HepG2 (cell line): ENCODE measurements around the gene ETF1. TPM values are rescaled to one million over a fixed set of nuclear protein-coding genes. Genes with fewer than 3 reads are reported as not detected.
A peak's percentile ranks its signal among the peaks of the same experiment; 100 is the strongest.

Source experiments
- DPF2 ChIP-seq: sonication (generic); formaldehyde crosslinking; IDR thresholded peaks from 2 replicates; pipeline ENCODE4 v1.4.0; 2020; ENCODE audit warnings: mild to moderate bottlenecking, low read depth, missing genetic modification reagents, borderline replicate concordance
- HNRNPLL ChIP-seq: fragments of 200-400 bp; formaldehyde crosslinking; IDR thresholded peaks from 2 replicates; pipeline ENCODE4 v1.6.1; 2017; ENCODE audit warnings: mild to moderate bottlenecking, low read depth, low read length; ENCODE audit not compliant: poor library complexity, severe bottlenecking
- JUNB ChIP-seq: sonication (generic); formaldehyde crosslinking; IDR thresholded peaks from 2 replicates; pipeline ENCODE4 v1.8.0; 2022; ENCODE audit warnings: missing genetic modification reagents, mild to moderate bottlenecking, borderline replicate concordance
- MAZ ChIP-seq, 2 experiments: sonication (generic) in 1 of 2; formaldehyde crosslinking in 1 of 2; IDR thresholded peaks; 2 replicates each; pipeline versions ENCODE4 v1.5.0 to v1.6.1; 2012 to 2020; ENCODE audit warnings: low read depth in 2 of 2, mild to moderate bottlenecking in 2 of 2, borderline replicate concordance in 1 of 2, improper control_type of control experiment in 1 of 2, low read length in 1 of 2, missing genetic modification reagents in 1 of 2, moderate library complexity in 1 of 2
- NFIB ChIP-seq: sonication (generic); formaldehyde crosslinking; IDR thresholded peaks from 2 replicates; pipeline ENCODE4 v1.9.0; 2021; ENCODE audit warnings: missing genetic modification reagents, mild to moderate bottlenecking, borderline replicate concordance
- PHB2 ChIP-seq: fragments of 450-650 bp; IDR thresholded peaks from 2 replicates; pipeline ENCODE4 v1.6.1; 2018; ENCODE audit not compliant: partially characterized antibody
- PREB ChIP-seq: sonication (generic); formaldehyde crosslinking; IDR thresholded peaks from 2 replicates; pipeline ENCODE4 v1.4.0; 2020; ENCODE audit warnings: missing genetic modification reagents
- REST ChIP-seq, 2 experiments: IDR thresholded peaks; 2 replicates each; pipeline ENCODE4 v1.6.1; 2011 to 2012; ENCODE audit warnings: low read length in 2 of 2, borderline replicate concordance in 1 of 2, low read depth in 1 of 2, mild to moderate bottlenecking in 1 of 2, moderate library complexity in 1 of 2
- SCMH1 ChIP-seq: sonication (generic); formaldehyde crosslinking; IDR thresholded peaks from 2 replicates; pipeline ENCODE4 v1.9.0; 2021; ENCODE audit warnings: missing genetic modification reagents, mild to moderate bottlenecking, borderline replicate concordance
- SNRNP70 ChIP-seq: fragments of 200-400 bp; formaldehyde crosslinking; IDR thresholded peaks from 2 replicates; pipeline ENCODE4 v1.6.1; 2017; ENCODE audit warnings: mild to moderate bottlenecking, low read depth, low read length, moderate library complexity
- SP1 ChIP-seq, 2 experiments: fragments of 450-650 bp in 1 of 2; sonication (generic) in 1 of 2; formaldehyde crosslinking in 1 of 2; IDR thresholded peaks; 2 replicates each; pipeline versions ENCODE4 v1.4.0 to v1.6.1; 2016 to 2020; ENCODE audit warnings: missing genetic modification reagents in 1 of 2
- TCF12 ChIP-seq, 2 experiments: fragments of 450-650 bp in 1 of 2; sonication (generic) in 1 of 2; formaldehyde crosslinking in 1 of 2; IDR thresholded peaks; 2 replicates each; pipeline versions ENCODE4 v1.6.1 to v1.8.0; 2017 to 2022; ENCODE audit warnings: antibody characterized with exemption in 1 of 2, mild to moderate bottlenecking in 1 of 2, missing genetic modification reagents in 1 of 2, moderate library complexity in 1 of 2
- ZFP36L1 ChIP-seq: sonication (generic); formaldehyde crosslinking; IDR thresholded peaks from 2 replicates; pipeline ENCODE4 v1.8.0; 2022; ENCODE audit warnings: mild to moderate bottlenecking, missing genetic modification reagents, moderate library complexity
- ZNF609 ChIP-seq: sonication (generic); formaldehyde crosslinking; IDR thresholded peaks from 2 replicates; pipeline ENCODE4 v1.4.0; 2020; ENCODE audit warnings: mild to moderate bottlenecking, missing genetic modification reagents, borderline replicate concordance
- polyA plus RNA-seq, 8 experiments: library from polyadenylated mRNA; depleted of rRNA in 3 of 8; stranded (reverse) in 7 of 8; unstranded in 1 of 8; fragments of >200 nt; fragmentation: Illumina TruSeq in 4 of 8; extraction: Trizol in 4 of 8; gene quantifications; 2 replicates each; pipeline versions ENCODE4 v1.2.1 to v1.2.3, GENCODE V29; 2011 to 2016; ENCODE audit warnings: low read depth in 4 of 8, missing spikeins in 1 of 8, mixed read lengths in 1 of 8; ENCODE audit not compliant: insufficient read depth in 1 of 8
- total RNA-seq, 5 experiments: library from RNA; depleted of rRNA; stranded (reverse); fragments of >200 nt; fragmentation: Illumina TruSeq; extraction: Trizol; gene quantifications; 2 replicates each; pipeline ENCODE4 v1.2.3, GENCODE V29; 2016; ENCODE audit warnings: low read depth in 1 of 5

ETF1 gene
- total and polyA plus RNA-seq, 2 of the 13 experiments (the other 11 are each of a cell fraction or from before 2014, with no cell fraction given), result 52.1 to 184 TPM

- TF ChIP-seq DPF2 (CRISPR knock-in tag), result no peak
- no peak for TF ChIP-seq SCMH1 (CRISPR knock-in tag)
- TF ChIP-seq REST (IDR thresholded peaks at IDR 0.05; ENCODE audit: borderline replicate concordance in 1 of 2, low read depth in 1 of 2, low read length in 2 of 2), result no peak
- TF ChIP-seq NFIB (CRISPR knock-in tag), result no peak
- TF ChIP-seq HNRNPLL, result no peak
- no peak for TF ChIP-seq SNRNP70
- no peak for TF ChIP-seq ZNF609 (CRISPR knock-in tag)
- TF ChIP-seq PHB2, result no peak
- TF ChIP-seq JUNB (CRISPR knock-in tag), result no peak
- no peak for TF ChIP-seq MAZ (IDR thresholded peaks at IDR 0.05; ENCODE audit: borderline replicate concordance, low read depth, low read length)
- TF ChIP-seq MAZ (CRISPR knock-in tag; IDR thresholded peaks at IDR 0.05; ENCODE audit: low read depth), result no peak
- no peak for TF ChIP-seq TCF12 (IDR thresholded peaks at IDR 0.05)
- TF ChIP-seq TCF12 (CRISPR knock-in tag; IDR thresholded peaks at IDR 0.05), result no peak
- TF ChIP-seq PREB (CRISPR knock-in tag), result peak; percentile 43; the same call in 1 of the 2 replicates
- TF ChIP-seq SP1 (IDR thresholded peaks at IDR 0.05), result no peak
- TF ChIP-seq SP1 (CRISPR knock-in tag; IDR thresholded peaks at IDR 0.05), result no peak
- TF ChIP-seq ZFP36L1 (CRISPR knock-in tag), result peak; percentile 8; the same call in 1 of the 2 replicates
Measured at GRCh38 chr5:138574744-138575193, 31.7 kb upstream of the ETF1 start (continued).
